A549 (cell line): ENCODE data around the gene OVOL1. TPM values are rescaled to one million over a fixed set of nuclear protein-coding genes. Genes with fewer than 3 reads are reported as not detected.

Experiments
- ATAC-seq, 2 experiments: fragments of 200-7000 bp in 1 of 2; fragments of >200 bp in 1 of 2; cut with Nextera tagmentation in 1 of 2; cut with Tn5 transposase in 1 of 2; 3 replicates each; pipeline versions ENCODE4 v1.8.0 to v1.9.1; 2018 to 2020; ENCODE audit warnings: mild to moderate bottlenecking in 1 of 2, moderate library complexity in 1 of 2
- CTCF ChIA-PET: fragments of 300-600 bp; sonication (Branson Sonifier 250); formaldehyde crosslinking; extraction: SDS; loops from one replicate; lab custom pipeline; 2021; ENCODE audit warnings: antibody characterized with exemption, inconsistent platforms; lab: Yijun Ruan, JAX
- POLR2A ChIA-PET: fragments of 350-600 bp; formaldehyde crosslinking; extraction: SDS; loops from one replicate; lab custom pipeline; 2021; ENCODE audit warnings: antibody characterized with exemption, inconsistent platforms; lab: Yijun Ruan, JAX
- DNase-seq, 2 experiments: peaks; one replicate each; pipeline versions ENCODE4 v3.0.0 to v3.0.0-alpha.2; 2011 to 2016; ENCODE audit warnings: low read depth in 1 of 2, low spot score in 1 of 2
- FAIRE-seq: peaks from 2 replicates; lab custom pipeline; 2011; peaks lifted over from hg19 to GRCh38; lab: Jason Lieb, UNC
- H3K27ac ChIP-seq, 2 experiments: fragments of >200 bp; sonication (Bioruptor Twin); formaldehyde crosslinking; 3 replicates each; pipeline ENCODE4 v1.5.1; 2016 to 2017
- H3K4me1 ChIP-seq: fragments of >200 bp; sonication (Bioruptor Twin); formaldehyde crosslinking; 3 replicates; pipeline ENCODE4 v1.6.1; 2016
- H3K4me2 ChIP-seq: fragments of >200 bp; sonication (Bioruptor Twin); formaldehyde crosslinking; 3 replicates; pipeline ENCODE4 v1.6.1; 2016
- H3K4me3 ChIP-seq: fragments of >200 bp; sonication (Bioruptor Twin); formaldehyde crosslinking; 3 replicates; pipeline ENCODE4 v1.5.1; 2016
- H3K9me3 ChIP-seq: fragments of >200 bp; sonication (Bioruptor Twin); formaldehyde crosslinking; 3 replicates; pipeline ENCODE4 v1.6.1; 2016
- BHLHE40 ChIP-seq: IDR thresholded peaks from 2 replicates; pipeline ENCODE4 v1.6.1; 2012; ENCODE audit warnings: low read depth, low read length, inconsistent platforms
- CHD2 ChIP-seq: fragments of 150-350 bp; IDR thresholded peaks from 2 replicates; pipeline ENCODE4 v1.6.1; 2014; ENCODE audit warnings: low read length; ENCODE audit not compliant: partially characterized antibody
- CTCF ChIP-seq: fragments of >200 bp; sonication (Bioruptor Twin); formaldehyde crosslinking; IDR thresholded peaks from 3 replicates; pipeline ENCODE4 v1.5.1; 2016
- E2F6 ChIP-seq: IDR thresholded peaks from 2 replicates; pipeline ENCODE4 v1.6.1; 2012; ENCODE audit warnings: low read depth, borderline replicate concordance
- EHMT2 ChIP-seq: fragments of 200-600 bp; sonication (generic); IDR thresholded peaks from 2 replicates; pipeline ENCODE4 v1.6.1; 2016; ENCODE audit warnings: antibody characterized with exemption, low read depth, mild to moderate bottlenecking, moderate library complexity
- EP300 ChIP-seq, 2 experiments: fragments of >200 bp; sonication (Bioruptor Twin); formaldehyde crosslinking; IDR thresholded peaks; 2 replicates in 1 of 2; 3 replicates in 1 of 2; pipeline ENCODE4 v1.6.1; 2016 to 2017
- HDAC2 ChIP-seq: fragments of 200-600 bp; sonication (generic); IDR thresholded peaks from 2 replicates; pipeline ENCODE4 v1.6.1; 2016
- HES2 ChIP-seq: fragments of >200 bp; sonication (Bioruptor Twin); formaldehyde crosslinking; IDR thresholded peaks from 2 replicates; pipeline ENCODE4 v1.6.1; 2016
- HMGXB4 ChIP-seq: fragments of 250-450 bp; sonication (Bioruptor Pico); IDR thresholded peaks from 2 replicates; pipeline ENCODE4 v1.5.0; 2021; ENCODE audit warnings: mild to moderate bottlenecking, moderate library complexity, borderline replicate concordance
- HOXB5 ChIP-seq: fragments of 250-450 bp; sonication (Bioruptor Pico); IDR thresholded peaks from 2 replicates; pipeline ENCODE4 v1.5.0; 2020; ENCODE audit warnings: mild to moderate bottlenecking, moderate library complexity
- MAX ChIP-seq: IDR thresholded peaks from 2 replicates; pipeline ENCODE4 v1.6.1; 2012
- RAD21 ChIP-seq, 2 experiments: fragments of >200 bp in 1 of 2; sonication (Bioruptor Twin) in 1 of 2; formaldehyde crosslinking in 1 of 2; IDR thresholded peaks in 1 of 2; conservative IDR thresholded peaks in 1 of 2; 2 replicates in 1 of 2; 3 replicates in 1 of 2; pipeline ENCODE4 v1.6.1; 2012 to 2018; ENCODE audit warnings: inconsistent platforms in 1 of 2
- RARB ChIP-seq: fragments of 250-450 bp; sonication (Bioruptor Pico); IDR thresholded peaks from 2 replicates; pipeline ENCODE4 v1.8.0; 2021; ENCODE audit warnings: mild to moderate bottlenecking, moderate library complexity
- REST ChIP-seq: fragments of 200-600 bp; sonication (generic); IDR thresholded peaks from 2 replicates; pipeline ENCODE4 v1.6.1; 2016; ENCODE audit warnings: antibody characterized with exemption, mild to moderate bottlenecking, moderate library complexity
- RFX5 ChIP-seq: fragments of 450-650 bp; IDR thresholded peaks from 2 replicates; pipeline ENCODE4 v1.7.1; 2014; ENCODE audit warnings: antibody characterized with exemption, mild to moderate bottlenecking, moderate library complexity
- TFCP2L1 ChIP-seq: fragments of 250-450 bp; sonication (Bioruptor Pico); IDR thresholded peaks from 2 replicates; pipeline ENCODE4 v1.5.0; 2021; ENCODE audit warnings: mild to moderate bottlenecking
- TP53 ChIP-seq: fragments of 250-450 bp; sonication (Bioruptor Pico); IDR thresholded peaks from 2 replicates; pipeline ENCODE4 v1.5.0; 2021; ENCODE audit warnings: mild to moderate bottlenecking, moderate library complexity
- ZC3H11A ChIP-seq: fragments of 450-650 bp; IDR thresholded peaks from 2 replicates; pipeline ENCODE4 v1.6.1; 2014; ENCODE audit warnings: antibody characterized with exemption, mild to moderate bottlenecking
- ZNF302 ChIP-seq: fragments of 250-450 bp; sonication (Bioruptor Pico); IDR thresholded peaks from 2 replicates; pipeline ENCODE4 v1.9.0; 2021; ENCODE audit warnings: inconsistent platforms, mild to moderate bottlenecking, moderate library complexity
- WGBS: methylation state at CpG from one replicate; pipeline ENCODE4 v1.1.6; 2017; ENCODE audit errors: missing lambda C conversion rate; 5-methylcytosine and 5-hydroxymethylcytosine counted together
- polyA plus RNA-seq, 4 experiments: library from polyadenylated mRNA; depleted of rRNA in 3 of 4; stranded (reverse); fragments of >200 nt; fragmentation: RNase III in 1 of 4; extraction: RNeasy Plus Mini Kit Qiagen cat#74134 plus additional on column Dnase treatment in 1 of 4; gene quantifications; 2 replicates in 3 of 4; 3 replicates in 1 of 4; pipeline ENCODE4 v1.2.3, GENCODE V29; 2011 to 2017

Gene OVOL1
- polyA plus RNA-seq, 2 of the 4 experiments (the other 2 are of a cell fraction): not detected

- no peak for ATAC-seq
- 70% methylated on average over 1 of the region's 1 CpG for WGBS
- no peaks in the 10 kb centered on the region for H3K4me1 ChIP-seq
- TF ChIP-seq HMGXB4 (no peak), CTCF (no peak), ZC3H11A (no peak), E2F6 (no peak), MAX (no peak), BHLHE40 (no peak)
- POLR2A ChIA-PET: no interaction called here
- no peak for DNase-seq
- no peak overlapping the region for H3K27ac ChIP-seq
- FAIRE-seq: no peak
- H3K4me2 ChIP-seq: no peak overlapping the region
- CTCF ChIA-PET: interaction anchor here (1.1 to 1.9 kb wide), 6 partner anchors 30 to 143 kb away, joined by 3 to 7 read pairs (median 5); partner anchors contain the start of genes AP5B1 and KAT5
- no peak overlapping the region for H3K4me3 ChIP-seq
- peaks cover 12% of the 10 kb centered on the region; the same call in 2 of the 3 replicates for H3K9me3 ChIP-seq
Observed at GRCh38 chr11:65742353-65742752, 44.5 kb upstream of the OVOL1 start.

- POLR2A ChIA-PET: no interaction called here
- Histone ChIP-seq H3K4me3 (no peak overlapping the region), H3K9me3 (peaks cover 15% of the 10 kb centered on the region), H3K4me1 (no peaks in the 10 kb centered on the region), H3K4me2 (no peak overlapping the region), H3K27ac (no peak overlapping the region)
- no peak for ATAC-seq
- DNase-seq: no peak
- TF ChIP-seq ZNF302 (no peak), EP300 (IDR thresholded peaks at IDR 0.05) (no peak), REST (no peak), HDAC2 (no peak), RAD21 (conservative IDR thresholded peaks at IDR 0.05 in 1 of 2, IDR thresholded peaks at IDR 0.05 in 1 of 2) (no peak), CHD2 (no peak), TFCP2L1 (CRISPR knock-in tag) (no peak), E2F6 (no peak), RARB (CRISPR knock-in tag) (no peak), HES2 (no peak), TP53 (CRISPR knock-in tag) (no peak), HOXB5 (no peak), RFX5 (no peak), EHMT2 (no peak)
- CTCF ChIA-PET: interaction anchor here (1.2 to 2.2 kb wide), 12 partner anchors 16 to 227 kb away, joined by 3 to 24 read pairs (median 4); partner anchors contain the start of gene KAT5
- 68% methylated on average over 5 of the region's 10 CpGs for WGBS
- FAIRE-seq: no peak
Observed at GRCh38 chr11:65743681-65744025, 43.2 kb upstream of the OVOL1 start.
